GM18511 (cell line): ENCODE results near the gene PKDCC.

ENCODE experiments used
- ATAC-seq: cut with Tn5 transposase; IDR thresholded peaks from one replicate; pipeline ENCODE4 v1.9.1; 2021; ENCODE audit warnings: mild to moderate bottlenecking, moderate library complexity; ENCODE audit not compliant: unreplicated experiment

PKDCC gene

GRCh38 chr2:42104621-42105020 lies 56.8 kb downstream of the PKDCC start:
- ATAC-seq: no peak

GRCh38 chr2:42105330-42106256 lies 57.8 kb downstream of the PKDCC start:
- peak; percentile 50 for ATAC-seq

DNA sequence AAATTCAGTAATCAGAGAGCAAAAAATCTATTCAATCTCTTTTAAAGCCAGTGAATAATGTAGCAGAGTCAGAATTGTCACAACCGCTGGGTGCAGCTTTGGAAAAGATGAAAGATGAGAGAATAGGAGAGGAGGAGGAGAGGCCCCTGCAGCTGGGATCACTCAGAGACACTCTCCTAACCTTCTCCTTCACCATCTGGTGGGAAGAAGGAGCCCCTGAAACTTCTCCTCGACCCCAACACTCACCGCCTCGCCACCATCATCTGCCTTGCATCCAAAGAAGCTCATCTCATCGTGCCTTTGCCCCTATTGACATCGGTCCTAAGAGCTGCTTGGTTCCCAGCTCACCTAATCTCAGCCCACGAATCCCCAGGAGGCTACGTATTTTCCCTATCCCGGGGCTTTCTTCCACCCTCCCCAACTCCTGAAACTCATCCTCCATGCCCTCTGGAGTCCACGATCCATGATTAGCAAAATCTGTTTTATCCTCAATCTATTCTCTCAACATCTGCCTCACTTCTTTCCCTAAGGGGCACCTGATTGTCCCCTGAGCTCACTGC lies 58.5 kb downstream of the PKDCC start:
- no peak for ATAC-seq

DNA sequence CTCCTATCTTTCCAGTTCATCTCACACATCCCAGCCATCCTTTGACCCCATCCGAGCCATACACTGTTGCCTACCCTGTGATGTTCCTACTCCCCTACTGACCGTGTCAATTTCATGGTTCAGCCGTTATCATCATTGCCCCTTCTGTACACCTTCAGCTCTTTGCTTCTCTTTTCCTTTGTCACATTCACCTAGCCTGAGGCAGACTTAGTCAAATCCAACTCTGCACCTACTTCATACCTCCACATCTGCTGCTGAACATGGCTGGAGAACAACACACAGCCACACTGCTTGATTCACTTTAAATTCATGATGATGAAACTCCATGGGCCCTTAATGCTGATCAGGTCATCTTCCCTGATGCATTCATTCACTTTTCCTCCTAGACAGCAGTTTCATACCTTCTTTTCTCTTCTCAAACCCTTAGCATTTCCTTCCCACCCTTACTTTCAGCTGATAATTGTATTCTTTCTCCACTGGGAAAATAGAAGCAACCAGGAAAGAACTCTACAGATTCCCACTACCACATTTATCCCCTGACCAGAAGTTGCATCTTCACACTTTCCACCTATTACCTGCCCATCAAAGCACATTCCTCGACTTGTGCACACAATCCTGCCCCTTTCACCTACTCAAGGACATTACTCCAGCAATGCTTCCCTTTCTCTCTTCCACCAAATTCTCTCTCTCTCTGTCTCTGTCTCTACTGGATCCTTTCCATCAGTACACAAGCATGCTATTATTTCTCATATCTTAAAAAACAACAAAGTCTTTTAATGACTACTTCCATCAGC lies 59.6 kb downstream of the PKDCC start:
- no peak for ATAC-seq
